T-helper 17 cell (primary cell): ENCODE measurements around the gene CAMK1D. TPM values are rescaled to one million over a fixed set of nuclear protein-coding genes. Genes with fewer than 3 reads are reported as not detected.
"Not testable (repeated sequence)": the region's sequence is repeated elsewhere in the genome, so short reads cannot be mapped to it uniquely, and the experiment has no call there.

Experiments used
- ATAC-seq: fragments of 150-1000 bp; cut with Tn5 transposase; 2 replicates; pipeline ENCODE4 v1.10.0; 2021; ENCODE audit warnings: mild to moderate bottlenecking, moderate library complexity
- DNase-seq, 3 donors: peaks; one replicate each; pipeline versions ENCODE4 v3.0.0 to v3.0.0-alpha.2; 2020 to 2021
- H3K9me3 ChIP-seq: one replicate; pipeline ENCODE4 v1.7.0; 2013; ENCODE audit warnings: low read length, mild to moderate bottlenecking; ENCODE audit not compliant: control insufficient read depth, poor library complexity, severe bottlenecking
- H3K27ac Mint-ChIP-seq: one replicate; pipeline ENCODE4 v1.8.0; 2022; ENCODE audit warnings: mild to moderate bottlenecking, moderate library complexity, mixed read lengths
- H3K27me3 Mint-ChIP-seq: one replicate; pipeline ENCODE4 v1.8.0; 2022; ENCODE audit warnings: mixed read lengths
- H3K36me3 Mint-ChIP-seq: one replicate; pipeline ENCODE4 v1.8.0; 2022; ENCODE audit warnings: low read depth, mixed read lengths
- H3K4me1 Mint-ChIP-seq: one replicate; pipeline ENCODE4 v1.8.0; 2022; ENCODE audit warnings: mild to moderate bottlenecking, mixed read lengths
- H3K4me3 Mint-ChIP-seq: one replicate; pipeline ENCODE4 v1.8.0; 2022; ENCODE audit warnings: mild to moderate bottlenecking, moderate library complexity, mixed read lengths
- total RNA-seq, 4 donors: library from RNA in 2 of 4; stranded (reverse) in 2 of 4; gene quantifications; one replicate each; pipeline ENCODE4 v1.2.3 and lab custom pipeline; 2022 to 2026

Gene CAMK1D
- total RNA-seq, 2 donors from 2014 or later, result 31.1 to 47.3 TPM

GRCh38 chr10:12484002-12484918, 134.9 kb downstream of the CAMK1D start:
- Mint-ChIP-seq H3K4me1 (peaks cover 20% of the 10 kb centered on the region), H3K4me3 (no peak overlapping the region), H3K27me3 (no peaks in the 10 kb centered on the region), H3K27ac (peak overlapping the region; percentile 59), H3K36me3 (no peaks in the 10 kb centered on the region)
- ATAC-seq, result no peak
- no peaks in the 10 kb centered on the region for H3K9me3 ChIP-seq
- no peak for DNase-seq

- DNase-seq (no peak), ATAC-seq (peak; percentile 73)
- Mint-ChIP-seq H3K4me3 (peak overlapping the region; percentile 31), H3K36me3 (no peaks in the 10 kb centered on the region), H3K27ac (peak overlapping the region; percentile 59), H3K27me3 (no peaks in the 10 kb centered on the region), H3K4me1 (peaks cover 23% of the 10 kb centered on the region)
- no peaks in the 10 kb centered on the region for H3K9me3 ChIP-seq
Measured at GRCh38 chr10:12484941-12485805, 135.8 kb downstream of the CAMK1D start.

GRCh38 chr10:12487366-12487765, 138.0 kb downstream of the CAMK1D start:
- H3K9me3 ChIP-seq, result no peaks in the 10 kb centered on the region
- no peaks in the 10 kb centered on the region for H3K36me3 Mint-ChIP-seq
- H3K4me1 Mint-ChIP-seq, result peaks cover 25% of the 10 kb centered on the region
- no peaks in the 10 kb centered on the region for H3K27me3 Mint-ChIP-seq
- DNase-seq, result no peak
- no peak for ATAC-seq
- H3K27ac Mint-ChIP-seq, result no peak overlapping the region
- no peak overlapping the region for H3K4me3 Mint-ChIP-seq

GRCh38 chr10:12488626-12489025, 139.3 kb downstream of the CAMK1D start:
- Mint-ChIP-seq H3K27me3 (no peaks in the 10 kb centered on the region), H3K27ac (no peak overlapping the region), H3K36me3 (no peaks in the 10 kb centered on the region), H3K4me1 (peaks cover 30% of the 10 kb centered on the region), H3K4me3 (no peak overlapping the region)
- DNase-seq (no peak), ATAC-seq (no peak)
- no peaks in the 10 kb centered on the region for H3K9me3 ChIP-seq

- DNase-seq (no peak), ATAC-seq (no peak)
- Mint-ChIP-seq H3K27me3 (no peaks in the 10 kb centered on the region), H3K27ac (peak overlapping the region; percentile 70), H3K4me1 (peaks cover 27% of the 10 kb centered on the region), H3K4me3 (peak overlapping the region; percentile 52), H3K36me3 (no peaks in the 10 kb centered on the region)
- no peaks in the 10 kb centered on the region for H3K9me3 ChIP-seq
Measured at GRCh38 chr10:12489357-12489756, 140.0 kb downstream of the CAMK1D start.

GRCh38 chr10:12489806-12490205, 140.5 kb downstream of the CAMK1D start:
- Mint-ChIP-seq H3K36me3 (no peaks in the 10 kb centered on the region), H3K27me3 (no peaks in the 10 kb centered on the region), H3K4me1 (peaks cover 26% of the 10 kb centered on the region), H3K27ac (peak overlapping the region; percentile 70), H3K4me3 (no peak overlapping the region)
- DNase-seq (no peak), ATAC-seq (no peak)
- no peaks in the 10 kb centered on the region for H3K9me3 ChIP-seq

- Mint-ChIP-seq H3K36me3 (no peaks in the 10 kb centered on the region), H3K27ac (peak overlapping the region; percentile 70), H3K27me3 (no peaks in the 10 kb centered on the region), H3K4me3 (no peak overlapping the region), H3K4me1 (peaks cover 18% of the 10 kb centered on the region)
- no peaks in the 10 kb centered on the region for H3K9me3 ChIP-seq
- DNase-seq, result no peak
- ATAC-seq, result no peak
Measured at GRCh38 chr10:12490963-12491362, 141.6 kb downstream of the CAMK1D start.

GRCh38 chr10:12491491-12491890, 142.1 kb downstream of the CAMK1D start:
- DNase-seq, result no peak
- Mint-ChIP-seq H3K36me3 (no peaks in the 10 kb centered on the region), H3K4me1 (peaks cover 19% of the 10 kb centered on the region), H3K4me3 (no peak overlapping the region), H3K27ac (peak overlapping the region; percentile 51), H3K27me3 (no peaks in the 10 kb centered on the region)
- H3K9me3 ChIP-seq, result no peaks in the 10 kb centered on the region
- no peak for ATAC-seq

GRCh38 chr10:12492016-12492415, 142.7 kb downstream of the CAMK1D start:
- no peaks in the 10 kb centered on the region for H3K36me3 Mint-ChIP-seq
- DNase-seq (no peak), ATAC-seq (no peak)
- peaks cover 19% of the 10 kb centered on the region for H3K4me1 Mint-ChIP-seq
- peak overlapping the region; percentile 51 for H3K27ac Mint-ChIP-seq
- no peak overlapping the region for H3K4me3 Mint-ChIP-seq
- no peaks in the 10 kb centered on the region for H3K27me3 Mint-ChIP-seq
- H3K9me3 ChIP-seq, result no peaks in the 10 kb centered on the region

GRCh38 chr10:12497046-12497445, 147.7 kb downstream of the CAMK1D start:
- peaks cover 48% of the 10 kb centered on the region for H3K4me1 Mint-ChIP-seq
- H3K9me3 ChIP-seq, H3K36me3 Mint-ChIP-seq: not testable (repeated sequence)

GRCh38 chr10:12499076-12499986, 150.0 kb downstream of the CAMK1D start:
- H3K4me1 Mint-ChIP-seq, result peaks cover 52% of the 10 kb centered on the region
- DNase-seq (no peak), ATAC-seq (no peak)
- H3K27me3 Mint-ChIP-seq, result no peaks in the 10 kb centered on the region
- no peaks in the 10 kb centered on the region for H3K36me3 Mint-ChIP-seq
- H3K4me3 Mint-ChIP-seq, result no peak overlapping the region
- H3K27ac Mint-ChIP-seq, result peak overlapping the region; percentile 54
- H3K9me3 ChIP-seq, result no peaks in the 10 kb centered on the region

More at GRCh38 chr10:12497046-12497445, 147.7 kb downstream of the CAMK1D start:
- H3K4me3 Mint-ChIP-seq, H3K27ac Mint-ChIP-seq, H3K27me3 Mint-ChIP-seq, ATAC-seq, DNase-seq: not testable (repeated sequence)

GRCh38 chr10:12500381-12501303, 151.3 kb downstream of the CAMK1D start:
- Mint-ChIP-seq H3K4me3 (peak overlapping the region; percentile 15), H3K27ac (peak overlapping the region; percentile 79), H3K27me3 (no peaks in the 10 kb centered on the region), H3K4me1 (peaks cover 59% of the 10 kb centered on the region), H3K36me3 (no peaks in the 10 kb centered on the region)
- DNase-seq, result no peak
- no peaks in the 10 kb centered on the region for H3K9me3 ChIP-seq
- ATAC-seq, result no peak
